ENCODE results near the gene POU3F4.
A peak's percentile ranks its signal among the peaks of the same experiment; 100 is the strongest.

The POU3F4 gene

GRCh38 chrX:83508006-83508405 is at the start of gene POU3F4:
Gene POU3F4 (plus strand): TSS chrX:83508290. CDS start chrX:83508325, 35 bp downstream.
- DNase-seq = no peak
- Histone ChIP-seq H3K79me2 (ENCODE audit: low read length) (no peaks in the 10 kb centered on the region), H3F3A (ENCODE audit: insufficient read depth, low read length) (no peaks in the 10 kb centered on the region), H3K4me2 (ENCODE audit: low read depth, low read length) (no peak within 1 kb of the TSS), H3K36me3 (replicated peaks; ENCODE audit: insufficient read depth, low read length) (no peaks in the 10 kb centered on the region), H2AFZ (ENCODE audit: low read length) (no peak within 1 kb of the TSS), H3K9me3 (replicated peaks; ENCODE audit: insufficient read depth, low read length) (no peaks in the 10 kb centered on the region), H3K4me1 (ENCODE audit: low read length) (no peaks in the 10 kb centered on the region), H3K9me2 (replicated peaks; ENCODE audit: insufficient read depth, low read length) (no peaks in the 10 kb centered on the region), H3K27ac (ENCODE audit: low read length) (no peak within 1 kb of the TSS), H3K4me3 (ENCODE audit: low read length) (no peak within 1 kb of the TSS), H3K9ac (ENCODE audit: low read length) (no peak within 1 kb of the TSS), H4K20me1 (ENCODE audit: insufficient read depth, low read length) (no peaks in the 10 kb centered on the region), H3K27me3 (replicated peaks; ENCODE audit: insufficient read depth, low read length) (no peaks in the 10 kb centered on the region)
- TF ChIP-seq CTCF (IDR thresholded peaks at IDR 0.05; ENCODE audit: low read length) = no peak
- TF ChIP-seq EZH2 (optimal IDR thresholded peaks at IDR 0.05; ENCODE audit: low read depth, low read length) = no peak
- TF ChIP-seq EZH2phosphoT487 (IDR thresholded peaks at IDR 0.05; ENCODE audit: low read length) = no peak

GRCh38 chrX:83469551-83469950 is 38.5 kb upstream of the POU3F4 start:
- no peak for TF ChIP-seq EZH2 (optimal IDR thresholded peaks at IDR 0.05; ENCODE audit: low read depth, low read length)
- TF ChIP-seq CTCF (IDR thresholded peaks at IDR 0.05; ENCODE audit: low read length) = peak; percentile 67
- Histone ChIP-seq H3K4me2 (ENCODE audit: low read depth, low read length) (no peak overlapping the region), H3K9ac (ENCODE audit: low read length) (no peak overlapping the region), H4K20me1 (ENCODE audit: insufficient read depth, low read length) (no peaks in the 10 kb centered on the region), H3K4me3 (ENCODE audit: low read length) (no peak overlapping the region), H3K9me3 (replicated peaks; ENCODE audit: insufficient read depth, low read length) (no peaks in the 10 kb centered on the region), H2AFZ (ENCODE audit: low read length) (no peak overlapping the region), H3K27ac (ENCODE audit: low read length) (no peak overlapping the region), H3K27me3 (replicated peaks; ENCODE audit: insufficient read depth, low read length) (no peaks in the 10 kb centered on the region), H3K9me2 (replicated peaks; ENCODE audit: insufficient read depth, low read length) (no peaks in the 10 kb centered on the region), H3K79me2 (ENCODE audit: low read length) (no peaks in the 10 kb centered on the region), H3K4me1 (ENCODE audit: low read length) (no peaks in the 10 kb centered on the region), H3F3A (ENCODE audit: insufficient read depth, low read length) (no peaks in the 10 kb centered on the region), H3K36me3 (replicated peaks; ENCODE audit: insufficient read depth, low read length) (no peaks in the 10 kb centered on the region)
- DNase-seq = peak; percentile 62

GRCh38 chrX:83495898-83496297 is 12.2 kb upstream of the POU3F4 start:
- H3K79me2 ChIP-seq (ENCODE audit: low read length) = no peaks in the 10 kb centered on the region
- DNase-seq = no peak
- H3K4me1 ChIP-seq (ENCODE audit: low read length) = no peaks in the 10 kb centered on the region
- no peak overlapping the region for H3K4me3 ChIP-seq (ENCODE audit: low read length)
- H3K9ac ChIP-seq (ENCODE audit: low read length) = no peak overlapping the region
- H3F3A ChIP-seq (ENCODE audit: insufficient read depth, low read length) = no peaks in the 10 kb centered on the region
- no peaks in the 10 kb centered on the region for H4K20me1 ChIP-seq (ENCODE audit: insufficient read depth, low read length)
- no peak overlapping the region for H3K27ac ChIP-seq (ENCODE audit: low read length)
- no peak overlapping the region for H2AFZ ChIP-seq (ENCODE audit: low read length)
- TF ChIP-seq CTCF (IDR thresholded peaks at IDR 0.05; ENCODE audit: low read length) (no peak), EZH2phosphoT487 (IDR thresholded peaks at IDR 0.05; ENCODE audit: low read length) (no peak), EZH2 (optimal IDR thresholded peaks at IDR 0.05; ENCODE audit: low read depth, low read length) (no peak)
- no peak overlapping the region for H3K4me2 ChIP-seq (ENCODE audit: low read depth, low read length)
- H3K9me3 ChIP-seq (replicated peaks; ENCODE audit: insufficient read depth, low read length) = no peaks in the 10 kb centered on the region
- H3K36me3 ChIP-seq (replicated peaks; ENCODE audit: insufficient read depth, low read length) = no peaks in the 10 kb centered on the region
- no peaks in the 10 kb centered on the region for H3K9me2 ChIP-seq (replicated peaks; ENCODE audit: insufficient read depth, low read length)
- H3K27me3 ChIP-seq (replicated peaks; ENCODE audit: insufficient read depth, low read length) = no peaks in the 10 kb centered on the region
